Stomach (tissue), 4 donors: ENCODE measurements around the gene KRTAP5-3.
"Not testable (repeated sequence)": the region's sequence is repeated elsewhere in the genome, so short reads cannot be mapped to it uniquely, and the experiment has no call there.

Source experiments
- EP300 ChIP-seq: sonication (generic); formaldehyde crosslinking; IDR thresholded peaks from one replicate; pipeline ENCODE4 v1.6.1; 2017; ENCODE audit warnings: antibody characterized with exemption
- POLR2A ChIP-seq, 4 donors: fragments of 450-650 bp; IDR thresholded peaks; one replicate each; pipeline ENCODE4 v1.6.1; 2016; ENCODE audit warnings: antibody characterized with exemption in 4 of 4, control low read depth in 2 of 4, mild to moderate bottlenecking in 1 of 4, moderate library complexity in 1 of 4
- TF ChIP-seq, protein P1 (sequence below), 7 experiments: fragments of 450-650 bp in 4 of 7; fragments of 200-600 bp in 3 of 7; sonication (generic) in 3 of 7; IDR thresholded peaks; one replicate each; pipeline ENCODE4 v1.5.1; 2016 to 2019; ENCODE audit warnings: antibody characterized with exemption in 7 of 7, control low read depth in 2 of 7, mild to moderate bottlenecking in 1 of 7

DNA sequence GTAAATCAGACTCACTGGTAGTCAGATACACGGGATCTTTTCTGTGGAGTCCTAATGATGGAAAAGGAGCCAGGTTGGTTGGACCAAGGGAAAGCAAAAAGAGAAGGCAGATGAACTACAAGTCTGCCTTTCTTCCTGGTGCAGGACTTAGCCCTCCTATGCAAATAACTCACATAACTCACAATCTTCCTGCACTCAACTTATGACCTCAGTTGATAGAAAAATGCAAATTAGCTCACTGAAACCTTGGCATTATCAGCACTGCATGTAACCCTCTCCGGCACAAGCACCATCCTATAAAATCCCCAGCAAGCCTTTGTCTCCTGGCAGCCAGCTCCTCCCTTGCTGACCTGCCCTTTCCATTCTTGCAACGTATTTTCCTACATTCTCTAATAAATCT, 6.6 kb downstream of the KRTAP5-3 start:
- TF ChIP-seq, protein P1, sequence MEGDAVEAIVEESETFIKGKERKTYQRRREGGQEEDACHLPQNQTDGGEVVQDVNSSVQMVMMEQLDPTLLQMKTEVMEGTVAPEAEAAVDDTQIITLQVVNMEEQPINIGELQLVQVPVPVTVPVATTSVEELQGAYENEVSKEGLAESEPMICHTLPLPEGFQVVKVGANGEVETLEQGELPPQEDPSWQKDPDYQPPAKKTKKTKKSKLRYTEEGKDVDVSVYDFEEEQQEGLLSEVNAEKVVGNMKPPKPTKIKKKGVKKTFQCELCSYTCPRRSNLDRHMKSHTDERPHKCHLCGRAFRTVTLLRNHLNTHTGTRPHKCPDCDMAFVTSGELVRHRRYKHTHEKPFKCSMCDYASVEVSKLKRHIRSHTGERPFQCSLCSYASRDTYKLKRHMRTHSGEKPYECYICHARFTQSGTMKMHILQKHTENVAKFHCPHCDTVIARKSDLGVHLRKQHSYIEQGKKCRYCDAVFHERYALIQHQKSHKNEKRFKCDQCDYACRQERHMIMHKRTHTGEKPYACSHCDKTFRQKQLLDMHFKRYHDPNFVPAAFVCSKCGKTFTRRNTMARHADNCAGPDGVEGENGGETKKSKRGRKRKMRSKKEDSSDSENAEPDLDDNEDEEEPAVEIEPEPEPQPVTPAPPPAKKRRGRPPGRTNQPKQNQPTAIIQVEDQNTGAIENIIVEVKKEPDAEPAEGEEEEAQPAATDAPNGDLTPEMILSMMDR (IDR thresholded peaks at IDR 0.05) = not testable (repeated sequence)
- not testable (repeated sequence) for TF ChIP-seq POLR2A (IDR thresholded peaks at IDR 0.05); EP300
